GM13976 (cell line): ENCODE results near the gene NPDC1.

Experiments
- DNase-seq: peaks from one replicate; pipeline ENCODE4 v3.0.0; 2012; ENCODE audit warnings: low spot score
- CTCF ChIP-seq: IDR thresholded peaks from 2 replicates; pipeline ENCODE4 v1.5.1; 2012; ENCODE audit warnings: borderline replicate concordance, mild to moderate bottlenecking; ENCODE audit not compliant: insufficient read depth; ENCODE audit errors: extremely low read depth, missing control alignments, control extremely low read depth
- in situ Hi-C: fragments of 300-500 bp; cut with MboI; formaldehyde crosslinking; loops from one replicate; pipeline ENCODE4 v1.12.0; 2022; ENCODE audit warnings: low sequenced_read_pairs, mixed read lengths, inconsistent platforms; ENCODE audit not compliant: unreplicated experiment

NPDC1 gene

GRCh38 chr9:137023583-137023991, 22.4 kb downstream of the NPDC1 start:
- DNase-seq: no peak
- in situ Hi-C loops: no loop called here
- no peak for TF ChIP-seq CTCF

- in situ Hi-C loops: no loop called here
- no peak for DNase-seq
- no peak for TF ChIP-seq CTCF
Measured at GRCh38 chr9:137023157-137023556, 22.8 kb downstream of the NPDC1 start.

GRCh38 chr9:137022662-137023008, 23.3 kb downstream of the NPDC1 start:
- TF ChIP-seq CTCF: no peak
- in situ Hi-C loops: no loop called here
- DNase-seq: no peak

- in situ Hi-C loops: no loop called here
- TF ChIP-seq CTCF: no peak
- peak; percentile 77 for DNase-seq
Measured at GRCh38 chr9:137021979-137022661, 23.9 kb downstream of the NPDC1 start.

- DNase-seq: no peak
- no peak for TF ChIP-seq CTCF
- in situ Hi-C loops: no loop called here
Measured at GRCh38 chr9:137021568-137021978, 24.4 kb downstream of the NPDC1 start.

GRCh38 chr9:137020771-137021567, 25.0 kb downstream of the NPDC1 start:
- DNase-seq: no peak
- in situ Hi-C loops: no loop called here
- TF ChIP-seq CTCF: no peak
